Measurements from ENCODE around the gene SCMH1. TPM values are rescaled to one million over a fixed set of nuclear protein-coding genes. Genes with fewer than 3 reads are reported as not detected.

The SCMH1 gene
- total RNA-seq, 1 experiment from 2014 or later, result 55.9 TPM

- no peaks in the 10 kb centered on the region for H3K9me3 Mint-ChIP-seq (ENCODE audit: unreplicated experiment)
- DNase-seq (ENCODE audit: unreplicated experiment), result no peak
- peaks cover 17% of the 10 kb centered on the region for H3K4me1 Mint-ChIP-seq (ENCODE audit: insufficient read depth, unreplicated experiment)
- peak overlapping the region; percentile 90 for H3K27ac Mint-ChIP-seq (ENCODE audit: low read depth, unreplicated experiment)
- BruUV-seq (replicated peaks), result no TSS peak
- peak overlapping the region; percentile 82 for H3K4me3 Mint-ChIP-seq (ENCODE audit: unreplicated experiment)
- CTCF ChIA-PET, result interaction anchor here (1.2 to 1.8 kb wide), 2 partner anchors 23 to 25 kb away, joined by 3 to 10 read pairs; no protein-coding TSS in a partner anchor
- peaks cover 25% of the 10 kb centered on the region for H3K36me3 Mint-ChIP-seq (ENCODE audit: insufficient read depth, unreplicated experiment)
- H3K27me3 Mint-ChIP-seq (ENCODE audit: insufficient read depth, unreplicated experiment), result no peaks in the 10 kb centered on the region
- TF ChIP-seq CTCF (IDR thresholded peaks at IDR 0.05; ENCODE audit: unreplicated experiment), result no peak
- POLR2A ChIA-PET, result interaction anchor here (0.7 to 3.7 kb wide), 14 partner anchors 10 to 288 kb away, joined by 3 to 33 read pairs (median 4); partner anchors contain the start of genes CITED4 and NFYC
- intact Hi-C loops (cut with micrococcal nuclease), result no loop called here
Observed at GRCh38 chr1:40980068-40980452, 262.0 kb downstream of the SCMH1 start.

GRCh38 chr1:40979241-40980067 is 262.7 kb downstream of the SCMH1 start, which contains the start of gene CTPS1:
Gene CTPS1 (plus strand): TSS chr1:40979696. CDS start chr1:40983291, 3,595 bp downstream.
- BruUV-seq (replicated peaks), result no TSS peak

GRCh38 chr1:40978886-40979240 is 263.2 kb downstream of the SCMH1 start:
- intact Hi-C loops (cut with micrococcal nuclease), result no loop called here
- ChIA-PET POLR2A (interaction anchor here (1.4 to 3.7 kb wide), 4 partner anchors 13 to 287 kb away, joined by 3 to 33 read pairs (median 12); partner anchors contain the start of gene NFYC), CTCF (interaction anchor here (0.5 kb wide), 1 partner anchor 288 kb away, joined by 3 read pairs; the partner anchor contains the start of gene NFYC)
- peak overlapping the region; percentile 82 for H3K4me3 Mint-ChIP-seq (ENCODE audit: unreplicated experiment)
- peak overlapping the region; percentile 90 for H3K27ac Mint-ChIP-seq (ENCODE audit: low read depth, unreplicated experiment)
- peaks cover 14% of the 10 kb centered on the region for H3K36me3 Mint-ChIP-seq (ENCODE audit: insufficient read depth, unreplicated experiment)
- TSS peak; percentile 65 for BruUV-seq (replicated peaks)
- no peaks in the 10 kb centered on the region for H3K9me3 Mint-ChIP-seq (ENCODE audit: unreplicated experiment)
- no peaks in the 10 kb centered on the region for H3K27me3 Mint-ChIP-seq (ENCODE audit: insufficient read depth, unreplicated experiment)
- no peak for DNase-seq (ENCODE audit: unreplicated experiment)
- TF ChIP-seq CTCF (IDR thresholded peaks at IDR 0.05; ENCODE audit: unreplicated experiment), result no peak
- H3K4me1 Mint-ChIP-seq (ENCODE audit: insufficient read depth, unreplicated experiment), result peaks cover 12% of the 10 kb centered on the region

More at GRCh38 chr1:40979241-40980067, 262.7 kb downstream of the SCMH1 start, which contains the start of gene CTPS1:
- peak; percentile 91 for DNase-seq (ENCODE audit: unreplicated experiment)
- intact Hi-C loops (cut with micrococcal nuclease), result no loop called here
- Mint-ChIP-seq H3K36me3 (ENCODE audit: insufficient read depth, unreplicated experiment) (peaks cover 20% of the 10 kb centered on the region), H3K4me1 (ENCODE audit: insufficient read depth, unreplicated experiment) (peaks cover 17% of the 10 kb centered on the region), H3K4me3 (ENCODE audit: unreplicated experiment) (peak within 1 kb of the TSS; percentile 82), H3K27me3 (ENCODE audit: insufficient read depth, unreplicated experiment) (no peaks in the 10 kb centered on the region), H3K27ac (ENCODE audit: low read depth, unreplicated experiment) (peak within 1 kb of the TSS; percentile 90), H3K9me3 (ENCODE audit: unreplicated experiment) (no peaks in the 10 kb centered on the region)
- POLR2A ChIA-PET, result interaction anchor here (0.7 to 3.7 kb wide), 14 partner anchors 11 to 288 kb away, joined by 3 to 33 read pairs (median 4); partner anchors contain the start of genes CITED4 and NFYC
- CTCF ChIA-PET, result interaction anchor here (0.5 to 1.8 kb wide), 4 partner anchors 24 to 288 kb away, joined by 3 to 10 read pairs (median 3); partner anchors contain the start of gene NFYC
- TF ChIP-seq CTCF (IDR thresholded peaks at IDR 0.05; ENCODE audit: unreplicated experiment), result no peak

- no peak overlapping the region for H3K27ac Mint-ChIP-seq (ENCODE audit: low read depth, unreplicated experiment)
Observed at GRCh38 chr1:40977716-40978115, 264.4 kb downstream of the SCMH1 start.

More at GRCh38 chr1:40977716-40978115, 264.4 kb downstream of the SCMH1 start:
- TF ChIP-seq CTCF (IDR thresholded peaks at IDR 0.05; ENCODE audit: unreplicated experiment), result no peak
- Mint-ChIP-seq H3K4me1 (ENCODE audit: insufficient read depth, unreplicated experiment) (peaks cover 11% of the 10 kb centered on the region), H3K27me3 (ENCODE audit: insufficient read depth, unreplicated experiment) (no peaks in the 10 kb centered on the region), H3K4me3 (ENCODE audit: unreplicated experiment) (no peak overlapping the region), H3K36me3 (ENCODE audit: insufficient read depth, unreplicated experiment) (peaks cover 5% of the 10 kb centered on the region), H3K9me3 (ENCODE audit: unreplicated experiment) (no peaks in the 10 kb centered on the region)
- DNase-seq (ENCODE audit: unreplicated experiment), result no peak
- intact Hi-C loops (cut with micrococcal nuclease), result no loop called here
- ChIA-PET CTCF (no interaction called here), POLR2A (no interaction called here)
- BruUV-seq (replicated peaks), result no TSS peak
